ENCODE measurements around the gene SUCO. TPM values are rescaled to one million over a fixed set of nuclear protein-coding genes. Genes with fewer than 3 reads are reported as not detected.

SUCO gene, protein sequence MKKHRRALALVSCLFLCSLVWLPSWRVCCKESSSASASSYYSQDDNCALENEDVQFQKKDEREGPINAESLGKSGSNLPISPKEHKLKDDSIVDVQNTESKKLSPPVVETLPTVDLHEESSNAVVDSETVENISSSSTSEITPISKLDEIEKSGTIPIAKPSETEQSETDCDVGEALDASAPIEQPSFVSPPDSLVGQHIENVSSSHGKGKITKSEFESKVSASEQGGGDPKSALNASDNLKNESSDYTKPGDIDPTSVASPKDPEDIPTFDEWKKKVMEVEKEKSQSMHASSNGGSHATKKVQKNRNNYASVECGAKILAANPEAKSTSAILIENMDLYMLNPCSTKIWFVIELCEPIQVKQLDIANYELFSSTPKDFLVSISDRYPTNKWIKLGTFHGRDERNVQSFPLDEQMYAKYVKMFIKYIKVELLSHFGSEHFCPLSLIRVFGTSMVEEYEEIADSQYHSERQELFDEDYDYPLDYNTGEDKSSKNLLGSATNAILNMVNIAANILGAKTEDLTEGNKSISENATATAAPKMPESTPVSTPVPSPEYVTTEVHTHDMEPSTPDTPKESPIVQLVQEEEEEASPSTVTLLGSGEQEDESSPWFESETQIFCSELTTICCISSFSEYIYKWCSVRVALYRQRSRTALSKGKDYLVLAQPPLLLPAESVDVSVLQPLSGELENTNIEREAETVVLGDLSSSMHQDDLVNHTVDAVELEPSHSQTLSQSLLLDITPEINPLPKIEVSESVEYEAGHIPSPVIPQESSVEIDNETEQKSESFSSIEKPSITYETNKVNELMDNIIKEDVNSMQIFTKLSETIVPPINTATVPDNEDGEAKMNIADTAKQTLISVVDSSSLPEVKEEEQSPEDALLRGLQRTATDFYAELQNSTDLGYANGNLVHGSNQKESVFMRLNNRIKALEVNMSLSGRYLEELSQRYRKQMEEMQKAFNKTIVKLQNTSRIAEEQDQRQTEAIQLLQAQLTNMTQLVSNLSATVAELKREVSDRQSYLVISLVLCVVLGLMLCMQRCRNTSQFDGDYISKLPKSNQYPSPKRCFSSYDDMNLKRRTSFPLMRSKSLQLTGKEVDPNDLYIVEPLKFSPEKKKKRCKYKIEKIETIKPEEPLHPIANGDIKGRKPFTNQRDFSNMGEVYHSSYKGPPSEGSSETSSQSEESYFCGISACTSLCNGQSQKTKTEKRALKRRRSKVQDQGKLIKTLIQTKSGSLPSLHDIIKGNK (N-terminal part only)
- total RNA-seq (ENCODE audit: unreplicated experiment): 51.7 TPM
- long read RNA-seq, partial matches to known transcripts: 7 of 9 reads
- long read RNA-seq, other reads (novel, unspliced or antisense): 2 of 9 reads

DNA sequence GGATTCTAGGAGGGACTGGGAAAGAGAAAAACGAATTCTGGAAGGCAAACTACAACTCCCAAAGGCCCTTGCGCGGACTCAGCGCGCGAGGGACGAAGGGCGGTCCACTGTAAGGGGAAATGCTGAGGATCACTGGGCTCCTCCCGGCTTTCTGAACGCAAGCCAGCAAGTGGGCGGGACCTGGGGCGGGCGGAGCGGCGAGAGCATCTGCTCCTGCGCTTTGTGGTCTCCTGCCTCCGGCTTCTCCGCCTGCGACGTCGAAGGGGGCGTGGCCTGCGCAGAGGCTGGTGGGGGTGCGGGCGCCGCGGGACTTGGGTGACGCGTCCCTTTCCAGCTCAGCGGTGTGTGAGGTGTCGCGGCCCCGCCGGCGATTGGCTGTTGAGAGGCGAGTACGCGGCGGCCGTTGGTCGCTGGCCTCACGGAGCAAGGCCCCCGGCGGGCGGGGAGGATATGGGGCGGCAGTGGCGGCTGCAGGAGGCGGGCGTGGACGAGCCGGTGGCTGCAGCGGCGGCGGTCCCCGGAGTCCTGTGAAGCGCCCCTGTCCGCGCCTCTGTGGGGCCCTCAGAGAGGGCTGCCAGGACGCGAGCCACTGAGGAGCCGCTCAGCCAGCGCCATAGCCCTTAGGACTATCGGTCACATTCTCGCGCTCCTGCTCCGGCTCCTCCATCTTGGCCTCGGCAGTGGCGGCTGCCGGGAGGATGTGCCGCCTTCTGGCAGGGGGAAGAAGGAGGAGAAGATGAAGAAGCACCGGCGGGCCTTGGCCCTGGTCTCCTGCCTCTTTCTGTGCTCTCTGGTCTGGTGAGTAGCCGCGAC is at the start of gene SUCO:
Gene SUCO (plus strand): TSS at position 451 of the 813 bp plus-strand sequence. CDS start 286 bp downstream, at position 737.
- Mint-ChIP-seq H3K9me3 (ENCODE audit: unreplicated experiment) (peaks cover 4% of the 10 kb centered on the region), H3K27ac (ENCODE audit: unreplicated experiment) (peak within 1 kb of the TSS; percentile 98), H3K4me1 (ENCODE audit: low read depth, unreplicated experiment) (peaks cover 17% of the 10 kb centered on the region), H3K27me3 (ENCODE audit: unreplicated experiment) (peaks cover 7% of the 10 kb centered on the region), H3K4me3 (ENCODE audit: unreplicated experiment) (peak within 1 kb of the TSS; percentile 100), H3K36me3 (ENCODE audit: unreplicated experiment) (no peaks in the 10 kb centered on the region)
- TF ChIP-seq, protein P1, sequence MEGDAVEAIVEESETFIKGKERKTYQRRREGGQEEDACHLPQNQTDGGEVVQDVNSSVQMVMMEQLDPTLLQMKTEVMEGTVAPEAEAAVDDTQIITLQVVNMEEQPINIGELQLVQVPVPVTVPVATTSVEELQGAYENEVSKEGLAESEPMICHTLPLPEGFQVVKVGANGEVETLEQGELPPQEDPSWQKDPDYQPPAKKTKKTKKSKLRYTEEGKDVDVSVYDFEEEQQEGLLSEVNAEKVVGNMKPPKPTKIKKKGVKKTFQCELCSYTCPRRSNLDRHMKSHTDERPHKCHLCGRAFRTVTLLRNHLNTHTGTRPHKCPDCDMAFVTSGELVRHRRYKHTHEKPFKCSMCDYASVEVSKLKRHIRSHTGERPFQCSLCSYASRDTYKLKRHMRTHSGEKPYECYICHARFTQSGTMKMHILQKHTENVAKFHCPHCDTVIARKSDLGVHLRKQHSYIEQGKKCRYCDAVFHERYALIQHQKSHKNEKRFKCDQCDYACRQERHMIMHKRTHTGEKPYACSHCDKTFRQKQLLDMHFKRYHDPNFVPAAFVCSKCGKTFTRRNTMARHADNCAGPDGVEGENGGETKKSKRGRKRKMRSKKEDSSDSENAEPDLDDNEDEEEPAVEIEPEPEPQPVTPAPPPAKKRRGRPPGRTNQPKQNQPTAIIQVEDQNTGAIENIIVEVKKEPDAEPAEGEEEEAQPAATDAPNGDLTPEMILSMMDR (IDR thresholded peaks at IDR 0.05; ENCODE audit: partially characterized antibody, unreplicated experiment): no peak
- peak; percentile 100 for DNase-seq

DNA sequence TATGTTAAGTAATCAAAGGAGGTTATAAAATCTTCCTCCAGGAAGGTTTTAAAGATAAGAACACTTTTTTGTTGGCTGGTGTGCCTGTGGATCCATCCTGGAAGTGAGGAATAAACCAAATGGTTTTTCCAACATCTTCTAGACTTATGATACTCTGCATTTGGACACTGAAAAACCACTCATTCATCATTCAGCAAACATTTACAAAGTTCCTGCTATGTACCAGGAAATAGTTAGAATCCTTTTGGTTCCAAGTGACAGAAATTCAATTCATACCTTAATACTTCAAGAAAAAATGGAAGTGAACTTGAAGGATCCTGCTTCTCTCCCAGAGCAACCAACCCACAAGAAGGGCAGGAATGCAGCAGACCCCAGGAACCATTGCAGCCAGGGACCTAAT is 49.5 kb upstream of the SUCO start:
- no peak overlapping the region for H3K27ac Mint-ChIP-seq (ENCODE audit: unreplicated experiment)

DNA sequence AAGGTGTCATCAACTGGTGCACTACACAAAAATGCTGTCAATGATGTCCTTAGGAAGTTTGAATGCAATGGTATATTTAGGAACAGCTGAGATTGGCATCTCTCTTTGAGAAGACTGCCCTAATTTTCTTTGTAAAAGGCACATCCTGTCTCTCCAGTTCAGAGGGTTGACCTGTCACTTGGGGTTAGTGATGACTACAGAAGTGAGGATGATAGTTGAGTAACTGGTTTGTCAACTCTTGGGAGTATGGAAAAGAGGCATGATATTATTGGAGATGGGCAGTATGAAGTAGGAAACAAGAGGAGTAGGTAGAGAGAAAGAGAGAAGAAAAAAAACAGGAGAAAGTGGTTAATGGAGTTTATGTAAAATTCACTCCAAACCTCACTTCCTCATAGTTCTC is 48.7 kb upstream of the SUCO start:
- Mint-ChIP-seq H3K4me1 (ENCODE audit: low read depth, unreplicated experiment) (no peaks in the 10 kb centered on the region), H3K27me3 (ENCODE audit: unreplicated experiment) (peaks cover 2% of the 10 kb centered on the region), H3K27ac (ENCODE audit: unreplicated experiment) (no peak overlapping the region), H3K4me3 (ENCODE audit: unreplicated experiment) (no peak overlapping the region), H3K36me3 (ENCODE audit: unreplicated experiment) (no peaks in the 10 kb centered on the region), H3K9me3 (ENCODE audit: unreplicated experiment) (peaks cover 2% of the 10 kb centered on the region)
- DNase-seq: no peak
- TF ChIP-seq, protein P1 (IDR thresholded peaks at IDR 0.05; ENCODE audit: partially characterized antibody, unreplicated experiment): no peak

More for the DNA sequence above, 49.5 kb upstream of the SUCO start:
- peaks cover 2% of the 10 kb centered on the region for H3K27me3 Mint-ChIP-seq (ENCODE audit: unreplicated experiment)
- H3K4me1 Mint-ChIP-seq (ENCODE audit: low read depth, unreplicated experiment): no peaks in the 10 kb centered on the region
- no peaks in the 10 kb centered on the region for H3K36me3 Mint-ChIP-seq (ENCODE audit: unreplicated experiment)
- peaks cover 2% of the 10 kb centered on the region for H3K9me3 Mint-ChIP-seq (ENCODE audit: unreplicated experiment)
- DNase-seq: no peak
- H3K4me3 Mint-ChIP-seq (ENCODE audit: unreplicated experiment): no peak overlapping the region
- TF ChIP-seq, protein P1 (IDR thresholded peaks at IDR 0.05; ENCODE audit: partially characterized antibody, unreplicated experiment): no peak

DNA sequence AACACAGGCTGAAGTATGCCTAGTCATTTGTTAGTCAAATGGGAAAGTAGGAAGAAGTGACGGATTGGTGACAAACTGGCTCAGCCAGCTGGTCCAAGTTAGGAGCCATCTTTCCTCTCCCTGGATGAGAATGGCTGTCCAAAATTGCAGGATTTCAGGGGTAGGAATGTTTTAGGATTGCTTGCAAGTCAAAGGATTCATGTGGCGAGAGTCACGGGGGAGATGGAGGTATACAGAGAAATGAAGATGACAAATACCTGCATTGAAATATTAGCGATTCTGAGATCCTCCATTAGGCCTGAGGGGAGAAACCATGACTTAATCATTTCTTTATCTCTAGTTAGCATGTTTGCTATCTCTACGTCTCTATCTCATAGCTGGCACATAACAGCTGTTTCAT is 47.3 kb upstream of the SUCO start:
- Mint-ChIP-seq H3K27me3 (ENCODE audit: unreplicated experiment) (peaks cover 2% of the 10 kb centered on the region), H3K27ac (ENCODE audit: unreplicated experiment) (no peak overlapping the region), H3K4me3 (ENCODE audit: unreplicated experiment) (no peak overlapping the region), H3K9me3 (ENCODE audit: unreplicated experiment) (no peaks in the 10 kb centered on the region), H3K36me3 (ENCODE audit: unreplicated experiment) (no peaks in the 10 kb centered on the region), H3K4me1 (ENCODE audit: low read depth, unreplicated experiment) (no peaks in the 10 kb centered on the region)
- TF ChIP-seq, protein P1 (IDR thresholded peaks at IDR 0.05; ENCODE audit: partially characterized antibody, unreplicated experiment): no peak
- no peak for DNase-seq
